Endothelial cell (in vitro differentiated cells): Measurements from ENCODE around the gene BMP7. TPM values are rescaled to one million over a fixed set of nuclear protein-coding genes. Genes with fewer than 3 reads are reported as not detected.

Source experiments
- DNase-seq: peaks from one replicate; pipeline ENCODE4 v3.0.0; 2021; ENCODE audit warnings: low spot score
- H3K27ac Mint-ChIP-seq: one replicate; pipeline ENCODE4 v1.8.0; 2021; ENCODE audit warnings: mixed read lengths, inconsistent platforms; ENCODE audit not compliant: unreplicated experiment
- H3K27me3 Mint-ChIP-seq: one replicate; pipeline ENCODE4 v1.8.0; 2021; ENCODE audit warnings: mild to moderate bottlenecking, moderate library complexity, mixed read lengths, inconsistent platforms; ENCODE audit not compliant: unreplicated experiment
- H3K36me3 Mint-ChIP-seq: one replicate; pipeline ENCODE4 v1.8.0; 2021; ENCODE audit warnings: mild to moderate bottlenecking, low read depth, mixed read lengths, inconsistent platforms; ENCODE audit not compliant: unreplicated experiment
- H3K4me1 Mint-ChIP-seq: one replicate; pipeline ENCODE4 v1.8.0; 2021; ENCODE audit warnings: mild to moderate bottlenecking, mixed read lengths, inconsistent platforms; ENCODE audit not compliant: unreplicated experiment
- H3K4me3 Mint-ChIP-seq: one replicate; pipeline ENCODE4 v1.8.0; 2021; ENCODE audit warnings: mild to moderate bottlenecking, mixed read lengths, inconsistent platforms; ENCODE audit not compliant: unreplicated experiment
- H3K9me3 Mint-ChIP-seq: one replicate; pipeline ENCODE4 v1.8.0; 2021; ENCODE audit warnings: mixed read lengths, inconsistent platforms; ENCODE audit not compliant: unreplicated experiment
- CTCF ChIP-seq: fragments of 200-600 bp; sonication (generic); IDR thresholded peaks from one replicate; pipeline ENCODE4 v1.5.0; 2021; ENCODE audit warnings: antibody characterized with exemption; ENCODE audit not compliant: unreplicated experiment
- total RNA-seq: library from RNA; stranded (reverse); fragmentation: NEBNext Ultra II Directional; extraction: Animal tissue kit (Norgen Biotek cat#: 25700); gene quantifications from one replicate; pipeline ENCODE4 v1.2.1, GENCODE V29; 2021; ENCODE audit not compliant: unreplicated experiment

Gene BMP7
- total RNA-seq, 1 donor from 2014 or later = 0.38 TPM

- no peak for TF ChIP-seq CTCF
- no peak overlapping the region for H3K4me3 Mint-ChIP-seq
- H3K9me3 Mint-ChIP-seq = no peaks in the 10 kb centered on the region
- H3K4me1 Mint-ChIP-seq = peaks cover 7% of the 10 kb centered on the region
- peaks cover 3% of the 10 kb centered on the region for H3K36me3 Mint-ChIP-seq
- no peak for DNase-seq
- H3K27ac Mint-ChIP-seq = peak overlapping the region; percentile 61
- peaks cover 14% of the 10 kb centered on the region for H3K27me3 Mint-ChIP-seq
Observed at GRCh38 chr20:57174737-57175136, 91.7 kb downstream of the BMP7 start.

- H3K27ac Mint-ChIP-seq = no peak overlapping the region
- DNase-seq = no peak
- no peak for TF ChIP-seq CTCF
- H3K36me3 Mint-ChIP-seq = peaks cover 3% of the 10 kb centered on the region
- H3K4me3 Mint-ChIP-seq = no peak overlapping the region
- H3K4me1 Mint-ChIP-seq = peaks cover 6% of the 10 kb centered on the region
- no peaks in the 10 kb centered on the region for H3K9me3 Mint-ChIP-seq
- peaks cover 14% of the 10 kb centered on the region for H3K27me3 Mint-ChIP-seq
Observed at GRCh38 chr20:57173986-57174385, 92.5 kb downstream of the BMP7 start.

GRCh38 chr20:57173041-57173440, 93.4 kb downstream of the BMP7 start:
- no peak for TF ChIP-seq CTCF
- H3K4me1 Mint-ChIP-seq = peaks cover 5% of the 10 kb centered on the region
- no peak overlapping the region for H3K4me3 Mint-ChIP-seq
- DNase-seq = no peak
- no peak overlapping the region for H3K27ac Mint-ChIP-seq
- peaks cover 3% of the 10 kb centered on the region for H3K36me3 Mint-ChIP-seq
- no peaks in the 10 kb centered on the region for H3K9me3 Mint-ChIP-seq
- peaks cover 14% of the 10 kb centered on the region for H3K27me3 Mint-ChIP-seq

GRCh38 chr20:57170343-57170742, 96.1 kb downstream of the BMP7 start:
- Mint-ChIP-seq H3K4me1 (no peaks in the 10 kb centered on the region), H3K9me3 (no peaks in the 10 kb centered on the region), H3K4me3 (no peak overlapping the region), H3K36me3 (no peaks in the 10 kb centered on the region), H3K27me3 (peaks cover 11% of the 10 kb centered on the region), H3K27ac (no peak overlapping the region)
- TF ChIP-seq CTCF = no peak
- DNase-seq = no peak

- peaks cover 5% of the 10 kb centered on the region for H3K27me3 Mint-ChIP-seq
- DNase-seq = no peak
- no peaks in the 10 kb centered on the region for H3K36me3 Mint-ChIP-seq
- no peak overlapping the region for H3K4me3 Mint-ChIP-seq
- TF ChIP-seq CTCF = no peak
- H3K4me1 Mint-ChIP-seq = no peaks in the 10 kb centered on the region
- no peak overlapping the region for H3K27ac Mint-ChIP-seq
- H3K9me3 Mint-ChIP-seq = no peaks in the 10 kb centered on the region
Observed at GRCh38 chr20:57169162-57169561, 97.3 kb downstream of the BMP7 start.
